HG02798 (cell line): ENCODE data around the gene GPC6.
"Not testable (repeated sequence)": the region's sequence is repeated elsewhere in the genome, so short reads cannot be mapped to it uniquely, and the experiment has no call there.

Experiments
- ATAC-seq: cut with Tn5 transposase; IDR thresholded peaks from one replicate; pipeline ENCODE4 v1.9.1; 2021; ENCODE audit warnings: mild to moderate bottlenecking; ENCODE audit not compliant: unreplicated experiment, poor library complexity

Gene GPC6

GRCh38 chr13:94291631-94292322 is 1065.2 kb downstream of the GPC6 start:
- no peak for ATAC-seq

GRCh38 chr13:94292323-94292640 is 1065.7 kb downstream of the GPC6 start:
- no peak for ATAC-seq

- no peak for ATAC-seq
Observed at GRCh38 chr13:94296471-94296870, 1069.9 kb downstream of the GPC6 start.

- no peak for ATAC-seq
Observed at GRCh38 chr13:94298346-94298745, 1071.7 kb downstream of the GPC6 start.

GRCh38 chr13:94300401-94300800 is 1073.8 kb downstream of the GPC6 start:
- ATAC-seq = no peak

GRCh38 chr13:94301487-94301886 is 1074.9 kb downstream of the GPC6 start:
- no peak for ATAC-seq

GRCh38 chr13:94302847-94303565 is 1076.4 kb downstream of the GPC6 start:
- not testable (repeated sequence) for ATAC-seq

GRCh38 chr13:94303644-94304174 is 1077.1 kb downstream of the GPC6 start:
- no peak for ATAC-seq

- no peak for ATAC-seq
Observed at GRCh38 chr13:94305033-94305432, 1078.4 kb downstream of the GPC6 start.

- no peak for ATAC-seq
Observed at GRCh38 chr13:94305463-94305862, 1078.9 kb downstream of the GPC6 start.

- no peak for ATAC-seq
Observed at GRCh38 chr13:94305934-94306333, 1079.3 kb downstream of the GPC6 start.

- ATAC-seq = no peak
Observed at GRCh38 chr13:94308832-94309231, 1082.2 kb downstream of the GPC6 start.

- ATAC-seq = no peak
Observed at GRCh38 chr13:94309576-94309975, 1083.0 kb downstream of the GPC6 start.

GRCh38 chr13:94309997-94310855 is 1083.6 kb downstream of the GPC6 start:
- no peak for ATAC-seq

- ATAC-seq = no peak
Observed at GRCh38 chr13:94311893-94312292, 1085.3 kb downstream of the GPC6 start.

GRCh38 chr13:94312511-94313216 is 1086.1 kb downstream of the GPC6 start:
- peak; percentile 91 for ATAC-seq

GRCh38 chr13:94313321-94313910 is 1086.8 kb downstream of the GPC6 start:
- no peak for ATAC-seq

GRCh38 chr13:94313926-94314325 is 1087.3 kb downstream of the GPC6 start:
- ATAC-seq = no peak

GRCh38 chr13:94315188-94315587 is 1088.6 kb downstream of the GPC6 start:
- no peak for ATAC-seq

GRCh38 chr13:94317063-94317491 is 1090.5 kb downstream of the GPC6 start:
- ATAC-seq = no peak
